GM10248 (cell line): ENCODE data around the gene LIF.

ENCODE experiments used
- CTCF ChIA-PET: fragments of 300-600 bp; sonication (Branson Sonifier 250); formaldehyde crosslinking; extraction: SDS; loops from one replicate; lab custom pipeline; 2021; ENCODE audit warnings: antibody characterized with exemption; lab: Yijun Ruan, JAX
- POLR2A ChIA-PET: fragments of 350-650 bp; sonication (Branson Sonifier 250); formaldehyde crosslinking; extraction: SDS; loops from one replicate; lab custom pipeline; 2020; ENCODE audit warnings: antibody characterized with exemption; lab: Yijun Ruan, JAX
- DNase-seq: peaks from one replicate; pipeline ENCODE4 v3.0.0; 2012; ENCODE audit errors: extremely low spot score
- CTCF ChIP-seq: IDR thresholded peaks from 2 replicates; pipeline ENCODE4 v1.5.1; 2012; ENCODE audit warnings: mild to moderate bottlenecking, low read depth; ENCODE audit errors: extremely low read depth, missing control alignments, control extremely low read depth

Gene LIF

GRCh38 chr22:30288419-30289140, 42.0 kb upstream of the LIF start:
- TF ChIP-seq CTCF: no peak
- no peak for DNase-seq
- ChIA-PET POLR2A (interaction anchor here (0.5 to 1.3 kb wide), 3 partner anchors 99 to 183 kb away, joined by 3 to 6 read pairs (median 4); partner anchors contain the start of gene RNF215), CTCF (interaction anchor here (0.8 to 10.0 kb wide), 65 partner anchors 9 to 682 kb away, joined by 3 to 307 read pairs (median 7); partner anchors contain the start of genes CCDC157, MTFP1, OSM and RNF215)

GRCh38 chr22:30287648-30288418, 41.3 kb upstream of the LIF start:
- CTCF ChIA-PET: interaction anchor here (0.6 to 10.0 kb wide), 72 partner anchors 9 to 682 kb away, joined by 3 to 307 read pairs (median 6); partner anchors contain the start of genes CCDC157, MTFP1, OSM and RNF215
- POLR2A ChIA-PET: interaction anchor here (0.5 to 1.3 kb wide), 3 partner anchors 99 to 183 kb away, joined by 3 to 6 read pairs (median 4); partner anchors contain the start of gene RNF215
- DNase-seq: peak; percentile 79
- TF ChIP-seq CTCF: peak; percentile 86

GRCh38 chr22:30286813-30287647, 40.5 kb upstream of the LIF start:
- CTCF ChIA-PET: interaction anchor here (0.7 to 10.0 kb wide), 68 partner anchors 8 to 662 kb away, joined by 3 to 307 read pairs (median 6); partner anchors contain the start of genes CCDC157, MTFP1, OSM and RNF215
- TF ChIP-seq CTCF: peak; percentile 94
- DNase-seq: peak; percentile 87
- POLR2A ChIA-PET: interaction anchor here (0.6 to 1.3 kb wide), 2 partner anchors 98 to 182 kb away, joined by 4 read pairs; no protein-coding TSS in a partner anchor

- DNase-seq: no peak
- POLR2A ChIA-PET: interaction anchor here (0.6 kb wide), 1 partner anchor 97 kb away, joined by 4 read pairs; no protein-coding TSS in a partner anchor
- TF ChIP-seq CTCF: no peak
- CTCF ChIA-PET: interaction anchor here (0.6 to 10.0 kb wide), 18 partner anchors 10 to 234 kb away, joined by 3 to 268 read pairs (median 4); partner anchors contain the start of genes OSM, RNF215, SEC14L2 and TBC1D10A
Observed at GRCh38 chr22:30286331-30286730, 39.8 kb upstream of the LIF start.

GRCh38 chr22:30285846-30286200, 39.3 kb upstream of the LIF start:
- CTCF ChIA-PET: interaction anchor here (0.6 to 10.0 kb wide), 18 partner anchors 9 to 235 kb away, joined by 3 to 268 read pairs (median 4); partner anchors contain the start of genes OSM, RNF215, SEC14L2 and TBC1D10A
- TF ChIP-seq CTCF: no peak
- POLR2A ChIA-PET: no interaction called here
- DNase-seq: no peak
